H1 (cell line): ENCODE measurements around the gene FRMD4A.

ENCODE experiments used
- EP300 ChIP-seq, 2 experiments: IDR thresholded peaks; 1 replicate in 1 of 2; 2 replicates in 1 of 2; pipeline ENCODE4 v1.6.1; 2011 to 2012; ENCODE audit warnings: low read depth in 2 of 2, low read length in 2 of 2, mild to moderate bottlenecking in 2 of 2, borderline replicate concordance in 1 of 2, inconsistent platforms in 1 of 2, moderate library complexity in 1 of 2
- HDAC2 ChIP-seq, 2 experiments: fragments of 300-600 bp in 1 of 2; sonication (generic) in 1 of 2; IDR thresholded peaks; 2 replicates each; pipeline ENCODE4 v1.6.1; 2011 to 2012; ENCODE audit warnings: low read depth in 2 of 2, low read length in 2 of 2, mild to moderate bottlenecking in 2 of 2, moderate library complexity in 2 of 2, borderline replicate concordance in 1 of 2, inconsistent platforms in 1 of 2
- JUND ChIP-seq: IDR thresholded peaks from 2 replicates; pipeline ENCODE4 v1.6.1; 2011; ENCODE audit warnings: mild to moderate bottlenecking, improper control_type of control experiment, low read length
- POLR2A ChIP-seq, 2 experiments: IDR thresholded peaks; 1 replicate in 1 of 2; 2 replicates in 1 of 2; pipeline ENCODE4 v1.6.1; 2011; ENCODE audit warnings: low read depth in 2 of 2, low read length in 2 of 2, mild to moderate bottlenecking in 2 of 2; ENCODE audit errors: control extremely low read depth in 1 of 2
- SUZ12 ChIP-seq: fragments of 200-600 bp; sonication (generic); IDR thresholded peaks from 2 replicates; pipeline ENCODE4 v1.6.1; 2012; ENCODE audit warnings: mild to moderate bottlenecking, inconsistent platforms, low read length, moderate library complexity, mixed read lengths
- TBP ChIP-seq: IDR thresholded peaks from 2 replicates; pipeline ENCODE4 v1.6.1; 2011; ENCODE audit warnings: low read depth, low read length, improper control_type of control experiment
- TF ChIP-seq, protein P1 (sequence below), 3 experiments: IDR thresholded peaks; 1 replicate in 2 of 3; 2 replicates in 1 of 3; pipeline versions ENCODE4 v1.5.1 to v1.6.1; 2011; ENCODE audit warnings: low read length in 3 of 3, mild to moderate bottlenecking in 3 of 3, inconsistent platforms in 2 of 3, low read depth in 1 of 3, moderate library complexity in 1 of 3; ENCODE audit not compliant: insufficient read depth in 1 of 3; ENCODE audit errors: control extremely low read depth in 1 of 3
- TF ChIP-seq, protein P2 (sequence below): IDR thresholded peaks from 2 replicates; pipeline ENCODE4 v1.6.1; 2011; ENCODE audit warnings: low read length, improper control_type of control experiment
- TF ChIP-seq, protein P3 (sequence below): fragments of 300-600 bp; sonication (generic); IDR thresholded peaks from 2 replicates; pipeline ENCODE4 v1.7.1; 2012; ENCODE audit warnings: low read length, moderate library complexity, mild to moderate bottlenecking, inconsistent platforms; ENCODE audit not compliant: insufficient replicate concordance

DNA sequence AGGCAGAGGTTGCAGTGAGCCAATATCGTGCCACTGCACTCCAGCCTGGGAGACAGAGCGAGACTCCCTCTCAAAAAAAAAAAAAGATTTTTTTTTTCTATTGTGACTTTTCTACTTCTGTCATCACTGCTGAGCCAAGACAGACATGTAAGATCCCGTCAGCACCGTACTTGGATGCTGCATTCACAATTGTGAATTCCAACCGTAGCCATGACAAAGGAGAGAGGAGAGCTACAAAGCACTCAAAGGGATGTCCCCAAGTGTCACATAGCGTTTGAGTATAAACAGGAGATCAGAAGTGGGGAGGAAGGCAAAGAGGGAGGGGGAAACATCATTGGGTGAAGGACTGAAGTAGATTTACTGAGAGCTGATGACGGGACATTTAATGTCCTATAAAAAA, 599.8 kb downstream of the FRMD4A start:
- TF ChIP-seq HDAC2 (IDR thresholded peaks at IDR 0.05; ENCODE audit: borderline replicate concordance in 1 of 2, low read depth in 2 of 2, low read length in 2 of 2) (no peak), TBP (no peak), POLR2A (IDR thresholded peaks at IDR 0.05; ENCODE audit: control extremely low read depth in 1 of 2, low read depth in 2 of 2, low read length in 2 of 2) (no peak), SUZ12 (no peak), EP300 (IDR thresholded peaks at IDR 0.05; ENCODE audit: borderline replicate concordance in 1 of 2, low read depth in 2 of 2, low read length in 2 of 2) (no peak), JUND (no peak)
- TF ChIP-seq, protein P1, sequence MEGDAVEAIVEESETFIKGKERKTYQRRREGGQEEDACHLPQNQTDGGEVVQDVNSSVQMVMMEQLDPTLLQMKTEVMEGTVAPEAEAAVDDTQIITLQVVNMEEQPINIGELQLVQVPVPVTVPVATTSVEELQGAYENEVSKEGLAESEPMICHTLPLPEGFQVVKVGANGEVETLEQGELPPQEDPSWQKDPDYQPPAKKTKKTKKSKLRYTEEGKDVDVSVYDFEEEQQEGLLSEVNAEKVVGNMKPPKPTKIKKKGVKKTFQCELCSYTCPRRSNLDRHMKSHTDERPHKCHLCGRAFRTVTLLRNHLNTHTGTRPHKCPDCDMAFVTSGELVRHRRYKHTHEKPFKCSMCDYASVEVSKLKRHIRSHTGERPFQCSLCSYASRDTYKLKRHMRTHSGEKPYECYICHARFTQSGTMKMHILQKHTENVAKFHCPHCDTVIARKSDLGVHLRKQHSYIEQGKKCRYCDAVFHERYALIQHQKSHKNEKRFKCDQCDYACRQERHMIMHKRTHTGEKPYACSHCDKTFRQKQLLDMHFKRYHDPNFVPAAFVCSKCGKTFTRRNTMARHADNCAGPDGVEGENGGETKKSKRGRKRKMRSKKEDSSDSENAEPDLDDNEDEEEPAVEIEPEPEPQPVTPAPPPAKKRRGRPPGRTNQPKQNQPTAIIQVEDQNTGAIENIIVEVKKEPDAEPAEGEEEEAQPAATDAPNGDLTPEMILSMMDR (IDR thresholded peaks at IDR 0.05; ENCODE audit: control extremely low read depth in 1 of 3, insufficient read depth in 1 of 3, low read depth in 1 of 3, low read length in 3 of 3) = no peak
- TF ChIP-seq, protein P2, sequence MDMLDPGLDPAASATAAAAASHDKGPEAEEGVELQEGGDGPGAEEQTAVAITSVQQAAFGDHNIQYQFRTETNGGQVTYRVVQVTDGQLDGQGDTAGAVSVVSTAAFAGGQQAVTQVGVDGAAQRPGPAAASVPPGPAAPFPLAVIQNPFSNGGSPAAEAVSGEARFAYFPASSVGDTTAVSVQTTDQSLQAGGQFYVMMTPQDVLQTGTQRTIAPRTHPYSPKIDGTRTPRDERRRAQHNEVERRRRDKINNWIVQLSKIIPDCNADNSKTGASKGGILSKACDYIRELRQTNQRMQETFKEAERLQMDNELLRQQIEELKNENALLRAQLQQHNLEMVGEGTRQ = no peak
- TF ChIP-seq, protein P3, sequence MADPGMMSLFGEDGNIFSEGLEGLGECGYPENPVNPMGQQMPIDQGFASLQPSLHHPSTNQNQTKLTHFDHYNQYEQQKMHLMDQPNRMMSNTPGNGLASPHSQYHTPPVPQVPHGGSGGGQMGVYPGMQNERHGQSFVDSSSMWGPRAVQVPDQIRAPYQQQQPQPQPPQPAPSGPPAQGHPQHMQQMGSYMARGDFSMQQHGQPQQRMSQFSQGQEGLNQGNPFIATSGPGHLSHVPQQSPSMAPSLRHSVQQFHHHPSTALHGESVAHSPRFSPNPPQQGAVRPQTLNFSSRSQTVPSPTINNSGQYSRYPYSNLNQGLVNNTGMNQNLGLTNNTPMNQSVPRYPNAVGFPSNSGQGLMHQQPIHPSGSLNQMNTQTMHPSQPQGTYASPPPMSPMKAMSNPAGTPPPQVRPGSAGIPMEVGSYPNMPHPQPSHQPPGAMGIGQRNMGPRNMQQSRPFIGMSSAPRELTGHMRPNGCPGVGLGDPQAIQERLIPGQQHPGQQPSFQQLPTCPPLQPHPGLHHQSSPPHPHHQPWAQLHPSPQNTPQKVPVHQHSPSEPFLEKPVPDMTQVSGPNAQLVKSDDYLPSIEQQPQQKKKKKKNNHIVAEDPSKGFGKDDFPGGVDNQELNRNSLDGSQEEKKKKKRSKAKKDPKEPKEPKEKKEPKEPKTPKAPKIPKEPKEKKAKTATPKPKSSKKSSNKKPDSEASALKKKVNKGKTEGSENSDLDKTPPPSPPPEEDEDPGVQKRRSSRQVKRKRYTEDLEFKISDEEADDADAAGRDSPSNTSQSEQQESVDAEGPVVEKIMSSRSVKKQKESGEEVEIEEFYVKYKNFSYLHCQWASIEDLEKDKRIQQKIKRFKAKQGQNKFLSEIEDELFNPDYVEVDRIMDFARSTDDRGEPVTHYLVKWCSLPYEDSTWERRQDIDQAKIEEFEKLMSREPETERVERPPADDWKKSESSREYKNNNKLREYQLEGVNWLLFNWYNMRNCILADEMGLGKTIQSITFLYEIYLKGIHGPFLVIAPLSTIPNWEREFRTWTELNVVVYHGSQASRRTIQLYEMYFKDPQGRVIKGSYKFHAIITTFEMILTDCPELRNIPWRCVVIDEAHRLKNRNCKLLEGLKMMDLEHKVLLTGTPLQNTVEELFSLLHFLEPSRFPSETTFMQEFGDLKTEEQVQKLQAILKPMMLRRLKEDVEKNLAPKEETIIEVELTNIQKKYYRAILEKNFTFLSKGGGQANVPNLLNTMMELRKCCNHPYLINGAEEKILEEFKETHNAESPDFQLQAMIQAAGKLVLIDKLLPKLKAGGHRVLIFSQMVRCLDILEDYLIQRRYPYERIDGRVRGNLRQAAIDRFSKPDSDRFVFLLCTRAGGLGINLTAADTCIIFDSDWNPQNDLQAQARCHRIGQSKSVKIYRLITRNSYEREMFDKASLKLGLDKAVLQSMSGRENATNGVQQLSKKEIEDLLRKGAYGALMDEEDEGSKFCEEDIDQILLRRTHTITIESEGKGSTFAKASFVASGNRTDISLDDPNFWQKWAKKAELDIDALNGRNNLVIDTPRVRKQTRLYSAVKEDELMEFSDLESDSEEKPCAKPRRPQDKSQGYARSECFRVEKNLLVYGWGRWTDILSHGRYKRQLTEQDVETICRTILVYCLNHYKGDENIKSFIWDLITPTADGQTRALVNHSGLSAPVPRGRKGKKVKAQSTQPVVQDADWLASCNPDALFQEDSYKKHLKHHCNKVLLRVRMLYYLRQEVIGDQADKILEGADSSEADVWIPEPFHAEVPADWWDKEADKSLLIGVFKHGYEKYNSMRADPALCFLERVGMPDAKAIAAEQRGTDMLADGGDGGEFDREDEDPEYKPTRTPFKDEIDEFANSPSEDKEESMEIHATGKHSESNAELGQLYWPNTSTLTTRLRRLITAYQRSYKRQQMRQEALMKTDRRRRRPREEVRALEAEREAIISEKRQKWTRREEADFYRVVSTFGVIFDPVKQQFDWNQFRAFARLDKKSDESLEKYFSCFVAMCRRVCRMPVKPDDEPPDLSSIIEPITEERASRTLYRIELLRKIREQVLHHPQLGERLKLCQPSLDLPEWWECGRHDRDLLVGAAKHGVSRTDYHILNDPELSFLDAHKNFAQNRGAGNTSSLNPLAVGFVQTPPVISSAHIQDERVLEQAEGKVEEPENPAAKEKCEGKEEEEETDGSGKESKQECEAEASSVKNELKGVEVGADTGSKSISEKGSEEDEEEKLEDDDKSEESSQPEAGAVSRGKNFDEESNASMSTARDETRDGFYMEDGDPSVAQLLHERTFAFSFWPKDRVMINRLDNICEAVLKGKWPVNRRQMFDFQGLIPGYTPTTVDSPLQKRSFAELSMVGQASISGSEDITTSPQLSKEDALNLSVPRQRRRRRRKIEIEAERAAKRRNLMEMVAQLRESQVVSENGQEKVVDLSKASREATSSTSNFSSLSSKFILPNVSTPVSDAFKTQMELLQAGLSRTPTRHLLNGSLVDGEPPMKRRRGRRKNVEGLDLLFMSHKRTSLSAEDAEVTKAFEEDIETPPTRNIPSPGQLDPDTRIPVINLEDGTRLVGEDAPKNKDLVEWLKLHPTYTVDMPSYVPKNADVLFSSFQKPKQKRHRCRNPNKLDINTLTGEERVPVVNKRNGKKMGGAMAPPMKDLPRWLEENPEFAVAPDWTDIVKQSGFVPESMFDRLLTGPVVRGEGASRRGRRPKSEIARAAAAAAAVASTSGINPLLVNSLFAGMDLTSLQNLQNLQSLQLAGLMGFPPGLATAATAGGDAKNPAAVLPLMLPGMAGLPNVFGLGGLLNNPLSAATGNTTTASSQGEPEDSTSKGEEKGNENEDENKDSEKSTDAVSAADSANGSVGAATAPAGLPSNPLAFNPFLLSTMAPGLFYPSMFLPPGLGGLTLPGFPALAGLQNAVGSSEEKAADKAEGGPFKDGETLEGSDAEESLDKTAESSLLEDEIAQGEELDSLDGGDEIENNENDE = no peak
